ELF-1 (cell line): ENCODE data around the gene ZMYM5.
"Not testable (repeated sequence)": the region's sequence is repeated elsewhere in the genome, so short reads cannot be mapped to it uniquely, and the experiment has no call there.

Experiments used
- DNase-seq: peaks from one replicate; pipeline ENCODE4 v3.0.0-alpha.2; 2016; ENCODE audit warnings: low read depth, low spot score

ZMYM5 gene

GRCh38 chr13:19818223-19818842 lies 45.1 kb downstream of the ZMYM5 start:
- peak; percentile 93 for DNase-seq

GRCh38 chr13:19817510-19818158 lies 45.8 kb downstream of the ZMYM5 start:
- no peak for DNase-seq

- no peak for DNase-seq
Observed at GRCh38 chr13:19817106-19817505, 46.3 kb downstream of the ZMYM5 start.

GRCh38 chr13:19815842-19816241 lies 47.6 kb downstream of the ZMYM5 start:
- DNase-seq: not testable (repeated sequence)

GRCh38 chr13:19810996-19811881 lies 52.2 kb downstream of the ZMYM5 start:
- no peak for DNase-seq

GRCh38 chr13:19810151-19810550 lies 53.3 kb downstream of the ZMYM5 start:
- no peak for DNase-seq

GRCh38 chr13:19805765-19806164 lies 57.7 kb downstream of the ZMYM5 start:
- DNase-seq: no peak

GRCh38 chr13:19795956-19796355 lies 67.5 kb downstream of the ZMYM5 start:
- DNase-seq: peak; percentile 25

GRCh38 chr13:19794631-19795030 lies 68.8 kb downstream of the ZMYM5 start:
- DNase-seq: peak; percentile 94

GRCh38 chr13:19791953-19792537 lies 71.4 kb downstream of the ZMYM5 start:
- peak; percentile 35 for DNase-seq

- peak; percentile 97 for DNase-seq
Observed at GRCh38 chr13:19782727-19783682, 80.4 kb downstream of the ZMYM5 start, which contains the start of gene PSPC1. TSS of gene PSPC1 (minus strand) at chr13:19782945. CDS start at chr13:19782757, 188 bp downstream.

GRCh38 chr13:19782049-19782726 lies 81.3 kb downstream of the ZMYM5 start:
- DNase-seq: peak; percentile 49

- DNase-seq: no peak
Observed at GRCh38 chr13:19781526-19781925, 81.9 kb downstream of the ZMYM5 start.

GRCh38 chr13:19780753-19781418 lies 82.6 kb downstream of the ZMYM5 start:
- peak; percentile 41 for DNase-seq
